ENCODE measurements around the gene LRP1B. TPM values are rescaled to one million over a fixed set of nuclear protein-coding genes. Genes with fewer than 3 reads are reported as not detected.

Gene LRP1B
- total RNA-seq, 4 donors from 2014 or later: 0.42 to 0.71 (median 0.65) TPM

GRCh38 chr2:141021611-141022010 lies 1109.2 kb downstream of the LRP1B start:
- Histone ChIP-seq H3K27ac (replicated peaks in 1 of 4) (no peak overlapping the region), H3K9me3 (no peaks in the 10 kb centered on the region), H3K4me1 (no peaks in the 10 kb centered on the region), H3K36me3 (no peaks in the 10 kb centered on the region), H3K27me3 (no peaks in the 10 kb centered on the region), H3K4me3 (no peak overlapping the region)
- intact Hi-C loops (cut with DNase I): no loop called here
- no peak for TF ChIP-seq EP300 (IDR thresholded peaks at IDR 0.05)
- no peak for TF ChIP-seq CTCF (IDR thresholded peaks at IDR 0.05)
- TF ChIP-seq POLR2AphosphoS5 (IDR thresholded peaks at IDR 0.05): no peak
- no peak for TF ChIP-seq POLR2A (IDR thresholded peaks at IDR 0.05; ENCODE audit: low read depth)
- no peak for DNase-seq (ENCODE audit: extremely low spot score)
- 81% methylated on average over 1 of the region's 1 CpG for WGBS

- Histone ChIP-seq H3K36me3 (no peaks in the 10 kb centered on the region), H3K27ac (replicated peaks in 1 of 4) (no peak overlapping the region), H3K9me3 (no peaks in the 10 kb centered on the region), H3K27me3 (no peaks in the 10 kb centered on the region), H3K4me3 (no peak overlapping the region), H3K4me1 (no peaks in the 10 kb centered on the region)
- TF ChIP-seq POLR2AphosphoS5 (IDR thresholded peaks at IDR 0.05) (no peak), POLR2A (IDR thresholded peaks at IDR 0.05; ENCODE audit: low read depth) (no peak), EP300 (IDR thresholded peaks at IDR 0.05) (no peak), CTCF (IDR thresholded peaks at IDR 0.05) (no peak)
- no peak for DNase-seq (ENCODE audit: extremely low spot score)
- intact Hi-C loops (cut with DNase I): no loop called here
- WGBS: 88% methylated on average over 1 of the region's 1 CpG
Observed at GRCh38 chr2:141021109-141021508, 1109.7 kb downstream of the LRP1B start.

- no peaks in the 10 kb centered on the region for H3K4me1 ChIP-seq
- H3K27ac ChIP-seq (replicated peaks in 1 of 4): no peak overlapping the region
- intact Hi-C loops (cut with DNase I): no loop called here
- 92% methylated on average over 3 of the region's 3 CpGs for WGBS
- H3K9me3 ChIP-seq: no peaks in the 10 kb centered on the region
- DNase-seq (ENCODE audit: extremely low spot score): no peak
- TF ChIP-seq POLR2A (IDR thresholded peaks at IDR 0.05; ENCODE audit: low read depth) (no peak), CTCF (IDR thresholded peaks at IDR 0.05) (no peak)
- no peak overlapping the region for H3K4me3 ChIP-seq
- no peaks in the 10 kb centered on the region for H3K27me3 ChIP-seq
- no peaks in the 10 kb centered on the region for H3K36me3 ChIP-seq
Observed at GRCh38 chr2:141020346-141020745, 1110.5 kb downstream of the LRP1B start.

GRCh38 chr2:141015341-141016047 lies 1115.3 kb downstream of the LRP1B start:
- Histone ChIP-seq H3K9me3 (no peaks in the 10 kb centered on the region), H3K27me3 (no peaks in the 10 kb centered on the region), H3K36me3 (no peaks in the 10 kb centered on the region), H3K27ac (replicated peaks in 1 of 4) (no peak overlapping the region), H3K4me1 (no peaks in the 10 kb centered on the region), H3K4me3 (no peak overlapping the region)
- TF ChIP-seq POLR2AphosphoS5 (IDR thresholded peaks at IDR 0.05) (no peak), POLR2A (IDR thresholded peaks at IDR 0.05; ENCODE audit: low read depth) (no peak), CTCF (IDR thresholded peaks at IDR 0.05) (no peak), EP300 (IDR thresholded peaks at IDR 0.05) (no peak)
- intact Hi-C loops (cut with DNase I): no loop called here
- WGBS: 50% methylated on average over 4 of the region's 4 CpGs
- no peak for DNase-seq (ENCODE audit: extremely low spot score)

Data from esophagus muscularis mucosa (tissue), 4 donors.